Panc1 (cell line): ENCODE measurements around the gene ABCF2. TPM values are rescaled to one million over a fixed set of nuclear protein-coding genes. Genes with fewer than 3 reads are reported as not detected.

Experiments used
- ATAC-seq: fragments of 200-7000 bp; cut with Tn5 transposase; 2 replicates; pipeline ENCODE4 v1.9.1; 2020; ENCODE audit warnings: mild to moderate bottlenecking, moderate library complexity
- BruUV-seq: library from RNA; stranded (reverse); fragments of 400-500 nt; replicated peaks from 2 replicates; lab custom pipeline; 2021; lab: Mats Ljungman, UMichigan
- CTCF ChIA-PET: fragments of 300-600 bp; sonication (Branson Sonifier 250); formaldehyde crosslinking; loops from one replicate; lab custom pipeline; 2022; ENCODE audit warnings: antibody characterized with exemption; lab: Charles Lee
- POLR2A ChIA-PET: fragments of 300-600 bp; sonication (Branson Sonifier 250); formaldehyde crosslinking; loops from one replicate; lab custom pipeline; 2022; ENCODE audit warnings: antibody characterized with exemption; lab: Charles Lee
- DNase-seq: peaks from one replicate; pipeline ENCODE4 v3.0.0-alpha.2; 2010; ENCODE audit warnings: low read depth, low spot score
- H3K27ac ChIP-seq: 2 replicates; pipeline ENCODE4 v1.5.1; 2011; ENCODE audit warnings: mild to moderate bottlenecking, low read length, inconsistent platforms
- H3K27me3 ChIP-seq: fragments of 200-500 bp; sonication (Bioruptor generic); 2 replicates; pipeline ENCODE4 v1.6.0; 2014; ENCODE audit warnings: low read length, inconsistent platforms; ENCODE audit not compliant: control insufficient read depth, insufficient read depth
- H3K36me3 ChIP-seq: fragments of 200-500 bp; sonication (Bioruptor generic); 2 replicates; pipeline ENCODE4 v1.5.1; 2014; ENCODE audit warnings: inconsistent platforms, mild to moderate bottlenecking, low read length, moderate library complexity; ENCODE audit not compliant: control insufficient read depth, insufficient read depth
- H3K4me1 ChIP-seq: 2 replicates; pipeline ENCODE4 v1.5.1; 2011; ENCODE audit warnings: inconsistent platforms, mild to moderate bottlenecking, low read length, moderate library complexity; ENCODE audit not compliant: control insufficient read depth, insufficient read depth
- H3K4me3 ChIP-seq, 2 experiments: 2 replicates each; pipeline ENCODE4 v1.5.1; 2011 to 2012; ENCODE audit warnings: low read depth in 2 of 2, low read length in 2 of 2, mild to moderate bottlenecking in 2 of 2, inconsistent platforms in 1 of 2, moderate library complexity in 1 of 2
- H3K9me3 ChIP-seq: fragments of 200-500 bp; sonication (Bioruptor generic); 2 replicates; pipeline ENCODE4 v1.5.1; 2014; ENCODE audit warnings: low read depth, mild to moderate bottlenecking, inconsistent platforms, low read length, moderate library complexity; ENCODE audit not compliant: control insufficient read depth, insufficient read depth
- CTCF ChIP-seq: fragments of 450-650 bp; IDR thresholded peaks from 2 replicates; pipeline ENCODE4 v1.5.1; 2017; ENCODE audit warnings: mild to moderate bottlenecking
- POLR2AphosphoS5 ChIP-seq: IDR thresholded peaks from 2 replicates; pipeline ENCODE4 v1.6.1; 2012; ENCODE audit warnings: mild to moderate bottlenecking, low read depth, low read length, moderate library complexity
- SIN3A ChIP-seq: IDR thresholded peaks from 2 replicates; pipeline ENCODE4 v1.6.1; 2012; ENCODE audit warnings: low read depth, mild to moderate bottlenecking, low read length, moderate library complexity, borderline replicate concordance; ENCODE audit not compliant: insufficient read depth
- TCF7L2 ChIP-seq: IDR thresholded peaks from 2 replicates; pipeline ENCODE4 v1.6.1; 2011; ENCODE audit warnings: mild to moderate bottlenecking, low read depth, low read length, inconsistent platforms
- in situ Hi-C: cut with HindIII; loops from 2 replicates; pipeline ENCODE4 v1.10.0; 2016; ENCODE audit warnings: low sequenced_read_pairs, low pct_unique_long_range_greater_than_20kb
- intact Hi-C: fragments of 100-400 bp; cut with micrococcal nuclease; formaldehyde crosslinking; loops from one replicate; pipeline ENCODE4 v1.10.0; 2022; ENCODE audit not compliant: unreplicated experiment
- total RNA-seq: library from RNA; stranded (reverse); gene quantifications from one replicate; pipeline ENCODE4 v1.2.1, GENCODE V29; 2021; ENCODE audit not compliant: unreplicated experiment
- TF ChIP-seq, protein P1 (sequence below), 2 experiments: IDR thresholded peaks; 2 replicates each; pipeline ENCODE4 v1.6.1; 2011 to 2012; ENCODE audit warnings: low read depth in 2 of 2, control low read depth in 1 of 2, low read length in 1 of 2, mild to moderate bottlenecking in 1 of 2, moderate library complexity in 1 of 2; ENCODE audit not compliant: insufficient read depth in 1 of 2

The ABCF2 gene
- total RNA-seq, 1 experiment from 2014 or later, result 64.4 TPM

GRCh38 chr7:151260471-151260870 is 33.5 kb upstream of the ABCF2 start:
- Histone ChIP-seq H3K36me3 (no peaks in the 10 kb centered on the region), H3K4me1 (no peaks in the 10 kb centered on the region), H3K9me3 (no peaks in the 10 kb centered on the region), H3K4me3 (no peak overlapping the region), H3K27me3 (no peaks in the 10 kb centered on the region), H3K27ac (no peak overlapping the region)
- TF ChIP-seq, protein P1, sequence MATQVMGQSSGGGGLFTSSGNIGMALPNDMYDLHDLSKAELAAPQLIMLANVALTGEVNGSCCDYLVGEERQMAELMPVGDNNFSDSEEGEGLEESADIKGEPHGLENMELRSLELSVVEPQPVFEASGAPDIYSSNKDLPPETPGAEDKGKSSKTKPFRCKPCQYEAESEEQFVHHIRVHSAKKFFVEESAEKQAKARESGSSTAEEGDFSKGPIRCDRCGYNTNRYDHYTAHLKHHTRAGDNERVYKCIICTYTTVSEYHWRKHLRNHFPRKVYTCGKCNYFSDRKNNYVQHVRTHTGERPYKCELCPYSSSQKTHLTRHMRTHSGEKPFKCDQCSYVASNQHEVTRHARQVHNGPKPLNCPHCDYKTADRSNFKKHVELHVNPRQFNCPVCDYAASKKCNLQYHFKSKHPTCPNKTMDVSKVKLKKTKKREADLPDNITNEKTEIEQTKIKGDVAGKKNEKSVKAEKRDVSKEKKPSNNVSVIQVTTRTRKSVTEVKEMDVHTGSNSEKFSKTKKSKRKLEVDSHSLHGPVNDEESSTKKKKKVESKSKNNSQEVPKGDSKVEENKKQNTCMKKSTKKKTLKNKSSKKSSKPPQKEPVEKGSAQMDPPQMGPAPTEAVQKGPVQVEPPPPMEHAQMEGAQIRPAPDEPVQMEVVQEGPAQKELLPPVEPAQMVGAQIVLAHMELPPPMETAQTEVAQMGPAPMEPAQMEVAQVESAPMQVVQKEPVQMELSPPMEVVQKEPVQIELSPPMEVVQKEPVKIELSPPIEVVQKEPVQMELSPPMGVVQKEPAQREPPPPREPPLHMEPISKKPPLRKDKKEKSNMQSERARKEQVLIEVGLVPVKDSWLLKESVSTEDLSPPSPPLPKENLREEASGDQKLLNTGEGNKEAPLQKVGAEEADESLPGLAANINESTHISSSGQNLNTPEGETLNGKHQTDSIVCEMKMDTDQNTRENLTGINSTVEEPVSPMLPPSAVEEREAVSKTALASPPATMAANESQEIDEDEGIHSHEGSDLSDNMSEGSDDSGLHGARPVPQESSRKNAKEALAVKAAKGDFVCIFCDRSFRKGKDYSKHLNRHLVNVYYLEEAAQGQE (IDR thresholded peaks at IDR 0.05; ENCODE audit: insufficient read depth in 1 of 2, low read depth in 2 of 2, low read length in 1 of 2), result no peak
- TF ChIP-seq TCF7L2, result no peak
- no TSS peak for BruUV-seq
- DNase-seq (no peak), ATAC-seq (no peak)
- intact Hi-C loops (no loop called here), in situ Hi-C loops (no loop called here)
- CTCF ChIA-PET, result no interaction called here
- POLR2A ChIA-PET, result no interaction called here

DNA sequence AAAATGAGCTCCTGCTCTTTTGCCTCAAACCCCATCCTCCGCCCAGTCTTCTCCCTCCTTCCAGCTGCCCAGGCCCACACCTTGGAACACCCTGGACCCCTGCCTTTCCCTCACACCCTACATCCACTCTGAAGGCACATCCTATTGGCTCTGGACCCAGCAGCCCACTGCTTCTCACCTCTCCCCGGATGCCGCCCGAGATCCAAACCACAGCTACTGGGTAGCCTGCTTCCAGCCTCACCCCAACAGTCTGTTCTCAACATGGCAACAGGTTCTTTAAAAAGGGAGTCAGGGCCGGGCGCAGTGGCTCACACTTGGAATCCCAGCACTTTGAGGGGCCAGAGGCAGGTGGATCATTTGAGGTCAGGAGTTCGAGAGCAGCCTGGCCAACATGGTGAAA is 31.0 kb upstream of the ABCF2 start:
- H3K4me1 ChIP-seq, result no peaks in the 10 kb centered on the region
- H3K36me3 ChIP-seq, result no peaks in the 10 kb centered on the region
- H3K4me3 ChIP-seq, result no peak overlapping the region
- CTCF ChIA-PET, result no interaction called here
- no peak overlapping the region for H3K27ac ChIP-seq
- POLR2A ChIA-PET, result interaction anchor here (0.6 kb wide), 1 partner anchor 33 kb away, joined by 3 read pairs; no protein-coding TSS in a partner anchor
- intact Hi-C loops, result no loop called here
- no TSS peak for BruUV-seq
- H3K27me3 ChIP-seq, result no peaks in the 10 kb centered on the region
- no peak for ATAC-seq
- in situ Hi-C loops, result no loop called here
- TF ChIP-seq TCF7L2 (no peak), POLR2AphosphoS5 (no peak), SIN3A (no peak), CTCF (no peak)
- TF ChIP-seq, protein P1 (IDR thresholded peaks at IDR 0.05; ENCODE audit: insufficient read depth in 1 of 2, low read depth in 2 of 2, low read length in 1 of 2), result no peak
- no peak for DNase-seq
- H3K9me3 ChIP-seq, result no peaks in the 10 kb centered on the region
